HG03097 (cell line): ENCODE data around the gene CCDC149.

Experiments used
- ATAC-seq: cut with Tn5 transposase; IDR thresholded peaks from one replicate; pipeline ENCODE4 v1.9.1; 2021; ENCODE audit not compliant: unreplicated experiment, low FRiP score

Gene CCDC149

GRCh38 chr4:24881508-24882196 lies 31.2 kb downstream of the CCDC149 start:
- ATAC-seq, result no peak

DNA sequence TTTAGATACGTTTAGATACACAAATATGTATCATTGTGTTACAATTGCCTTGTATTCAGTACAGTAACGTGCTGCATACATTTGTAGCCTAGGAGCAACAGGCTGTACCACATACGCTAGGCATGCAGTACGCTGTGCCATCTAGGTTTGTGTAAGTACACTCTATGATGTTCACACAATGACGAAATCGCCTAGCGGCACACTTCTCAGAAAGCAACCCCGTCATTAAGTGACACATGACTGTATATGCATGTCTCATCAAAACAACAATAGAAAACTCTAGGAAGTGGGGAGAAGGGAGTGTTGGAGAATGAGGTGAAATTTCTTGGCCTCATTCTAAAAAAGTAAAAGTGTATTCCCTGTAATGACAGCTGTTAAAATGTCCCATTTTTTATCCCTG lies 32.7 kb downstream of the CCDC149 start:
- ATAC-seq, result no peak

GRCh38 chr4:24878636-24879016 lies 34.2 kb downstream of the CCDC149 start:
- no peak for ATAC-seq

- no peak for ATAC-seq
These were observed 34.8 kb downstream of the CCDC149 start for GRCh38 chr4:24877868-24878635.

GRCh38 chr4:24876431-24876830 lies 36.4 kb downstream of the CCDC149 start:
- ATAC-seq, result no peak

GRCh38 chr4:24872720-24873119 lies 40.1 kb downstream of the CCDC149 start:
- no peak for ATAC-seq

DNA sequence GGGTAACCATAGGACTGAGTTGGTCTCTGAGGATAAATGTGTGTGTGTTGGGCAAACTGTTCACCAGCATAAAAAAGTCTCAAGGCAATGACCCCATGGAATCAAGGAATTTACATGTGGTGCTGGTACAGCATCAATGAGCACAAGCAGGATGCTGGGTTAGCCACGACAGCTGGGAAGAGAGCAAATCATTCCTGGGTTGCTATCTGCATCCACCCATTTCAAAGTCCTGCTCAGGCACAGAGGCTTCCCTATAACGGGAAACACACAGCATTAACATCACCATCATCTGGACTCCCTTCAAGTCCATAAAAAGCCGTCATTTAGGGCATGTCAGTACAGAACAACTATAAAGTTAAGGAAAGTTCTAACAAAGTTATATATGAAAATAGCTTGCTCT lies 41.6 kb downstream of the CCDC149 start:
- no peak for ATAC-seq

GRCh38 chr4:24867766-24868296 lies 45.0 kb downstream of the CCDC149 start:
- no peak for ATAC-seq

DNA sequence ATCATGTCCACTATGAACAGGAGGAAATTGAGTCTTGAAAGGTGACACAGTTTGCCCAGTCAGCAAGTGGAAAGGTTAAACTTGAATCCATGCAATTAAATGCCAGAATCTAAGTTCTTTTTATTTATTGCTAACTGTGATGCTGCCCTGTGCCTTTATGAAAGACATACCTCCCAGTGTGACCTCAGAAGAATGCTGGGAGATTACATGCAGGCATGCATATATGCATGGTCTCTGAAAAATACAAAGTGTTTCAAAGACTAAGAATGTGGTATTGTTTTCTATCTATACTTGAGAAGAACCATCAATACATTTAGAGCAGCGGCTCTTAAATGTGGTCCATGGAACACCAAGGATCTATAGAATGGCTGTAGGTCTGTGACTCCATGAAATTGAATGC lies 45.6 kb downstream of the CCDC149 start:
- ATAC-seq, result no peak

DNA sequence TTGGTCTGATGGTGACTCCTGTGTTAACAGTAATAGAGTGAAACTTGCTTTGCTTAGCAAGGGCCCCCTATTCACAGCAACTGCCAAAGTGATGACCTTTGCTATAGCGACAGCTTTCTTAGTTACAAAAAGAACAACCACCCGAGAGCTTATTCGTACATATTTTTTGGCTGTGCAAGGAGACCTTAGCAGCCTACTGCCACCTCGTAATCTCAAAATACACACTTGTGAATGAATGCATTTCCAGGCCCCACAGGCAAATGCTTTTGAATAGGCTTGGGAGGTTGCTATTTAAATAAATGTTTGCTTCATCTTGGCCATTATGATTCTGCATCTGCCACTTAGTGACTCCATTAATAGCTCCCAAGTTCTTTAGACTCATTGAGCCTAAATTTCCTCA lies 47.4 kb downstream of the CCDC149 start:
- no peak for ATAC-seq

- no peak for ATAC-seq
These were observed 49.0 kb downstream of the CCDC149 start for GRCh38 chr4:24863799-24864198.

GRCh38 chr4:24862073-24862751 lies 50.6 kb downstream of the CCDC149 start:
- no peak for ATAC-seq

DNA sequence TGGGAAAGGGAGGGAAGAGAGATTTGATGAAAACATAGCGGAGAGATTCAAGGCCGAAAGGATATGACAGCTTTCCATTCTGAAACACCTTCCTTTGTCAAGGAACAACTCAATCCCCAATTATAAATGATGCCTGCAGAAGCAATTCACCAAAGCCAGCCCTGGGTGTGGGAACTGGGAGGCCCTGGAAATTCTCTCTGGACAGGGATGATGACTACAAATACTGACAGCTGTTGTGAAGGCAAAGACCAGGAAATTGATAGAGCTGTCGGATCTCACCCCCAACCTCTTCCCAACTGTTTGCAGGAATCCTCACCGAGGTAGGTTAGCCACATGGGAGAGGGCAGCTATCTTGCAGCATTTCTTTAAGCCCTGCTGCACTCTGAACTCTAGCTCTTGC lies 54.3 kb downstream of the CCDC149 start:
- no peak for ATAC-seq

- ATAC-seq, result no peak
These were observed 54.8 kb downstream of the CCDC149 start for GRCh38 chr4:24858026-24858425.

DNA sequence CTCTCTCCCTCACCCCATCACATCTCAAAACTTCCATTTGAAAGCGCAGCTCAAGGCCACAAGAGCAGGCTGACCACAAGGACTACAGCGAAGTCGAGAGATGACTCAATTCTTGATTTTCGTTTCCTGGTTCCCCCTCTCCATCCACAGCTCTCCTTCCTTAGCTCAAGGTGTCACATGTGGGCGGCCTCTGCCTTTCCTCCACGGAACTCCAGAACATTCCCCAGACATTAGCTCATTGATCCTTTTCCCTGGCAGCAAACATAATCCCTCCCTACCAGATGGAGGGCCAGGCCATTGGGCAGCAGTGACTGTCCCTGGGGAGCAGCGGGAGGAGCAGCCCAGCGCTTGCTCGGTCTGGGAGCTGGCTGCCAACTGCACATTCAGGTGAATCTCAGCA lies 56.3 kb downstream of the CCDC149 start:
- ATAC-seq, result peak; percentile 85

- no peak for ATAC-seq
These were observed 57.1 kb downstream of the CCDC149 start for GRCh38 chr4:24855741-24856140.

DNA sequence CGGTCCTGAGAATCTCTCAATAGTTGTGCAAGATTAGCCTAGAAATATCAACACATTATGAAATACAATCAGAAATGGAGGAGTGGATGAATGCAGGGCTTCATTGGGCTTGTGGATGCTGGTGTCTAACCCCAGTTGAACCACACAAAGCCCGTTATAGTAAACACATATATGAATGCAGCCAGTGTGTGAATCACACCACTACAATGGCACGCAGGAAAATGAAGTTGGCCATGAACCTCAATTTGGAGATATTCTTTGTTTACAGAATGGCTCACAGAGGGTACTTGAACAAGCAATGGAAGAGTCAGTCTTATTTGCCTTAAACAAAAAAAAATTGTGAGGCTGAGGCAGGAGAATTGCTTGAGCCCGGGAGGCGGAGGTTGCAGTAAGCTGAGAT lies 59.7 kb downstream of the CCDC149 start:
- ATAC-seq, result no peak

- ATAC-seq, result no peak
These were observed 62.2 kb downstream of the CCDC149 start for GRCh38 chr4:24850674-24851073.

- no peak for ATAC-seq
These were observed 63.1 kb downstream of the CCDC149 start for GRCh38 chr4:24849756-24850155.

DNA sequence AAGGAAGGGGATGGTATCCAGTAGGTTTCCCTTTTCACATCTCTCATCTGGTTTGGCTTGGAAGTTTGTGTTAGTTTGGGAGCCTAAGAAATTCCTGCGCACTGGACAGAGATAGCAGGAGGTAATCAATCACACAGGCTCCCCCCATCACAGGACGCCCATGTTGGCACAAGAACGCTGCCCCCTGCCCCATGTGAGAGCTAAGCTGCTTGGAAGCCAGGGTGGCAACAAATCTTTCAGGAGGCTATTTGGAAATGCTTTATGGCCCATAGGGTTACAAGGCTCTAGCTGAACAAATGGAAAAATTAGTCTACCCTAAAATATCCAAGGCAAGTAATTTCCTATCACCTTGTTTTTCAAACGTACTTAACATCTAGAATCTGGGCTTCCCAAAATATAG lies 63.5 kb downstream of the CCDC149 start:
- ATAC-seq, result no peak

DNA sequence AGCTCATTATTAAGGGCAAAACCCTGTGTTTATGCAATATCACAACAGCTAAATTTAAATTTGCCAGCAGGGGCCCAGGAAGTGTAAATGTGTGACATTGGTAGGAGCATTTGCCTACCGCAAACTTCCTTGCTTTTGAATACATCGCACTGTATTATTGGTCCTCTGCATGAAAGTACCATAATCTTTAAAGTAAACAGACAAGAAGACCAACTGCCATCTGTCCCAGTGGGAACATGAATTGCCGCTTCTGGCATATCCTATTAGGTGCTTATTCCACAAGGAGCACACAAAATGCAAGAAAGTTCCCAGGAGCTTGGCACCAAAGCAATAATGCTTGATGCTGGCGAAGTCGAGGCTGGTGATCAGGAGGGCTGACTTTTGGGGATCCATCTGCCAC lies 66.1 kb downstream of the CCDC149 start:
- no peak for ATAC-seq
